PC-3 (cell line): ENCODE results near the gene TMEM11. TPM values are rescaled to one million over a fixed set of nuclear protein-coding genes. Genes with fewer than 3 reads are reported as not detected.

Experiments
- ATAC-seq: fragments of 200-7000 bp; cut with Tn5 transposase; 2 replicates; pipeline ENCODE4 v1.9.1; 2020; ENCODE audit warnings: mild to moderate bottlenecking, moderate library complexity
- BruUV-seq: library from RNA; stranded (reverse); fragments of 400-500 nt; replicated peaks from 2 replicates; lab custom pipeline; 2021; lab: Mats Ljungman, UMichigan
- CTCF ChIA-PET: fragments of 300-600 bp; sonication (Branson Sonifier 250); formaldehyde crosslinking; loops from one replicate; lab custom pipeline; 2022; ENCODE audit warnings: antibody characterized with exemption; lab: Charles Lee
- POLR2A ChIA-PET: fragments of 300-600 bp; sonication (Branson Sonifier 250); formaldehyde crosslinking; loops from one replicate; lab custom pipeline; 2022; ENCODE audit warnings: antibody characterized with exemption; ENCODE audit not compliant: unreplicated experiment; lab: Charles Lee
- DNase-seq: peaks from one replicate; pipeline ENCODE4 v3.0.0-alpha.2; 2015
- H2AFZ ChIP-seq: fragments of 300-600 bp; sonication (generic); 2 replicates; pipeline ENCODE4 v1.6.0; 2016; ENCODE audit warnings: antibody characterized with exemption, low read length
- H3F3A ChIP-seq: fragments of 300-600 bp; sonication (generic); one replicate; pipeline ENCODE4 v1.6.0; 2017; ENCODE audit warnings: antibody characterized with exemption, low read length, control low read depth, mild to moderate bottlenecking; ENCODE audit not compliant: unreplicated experiment
- H3K27ac ChIP-seq: fragments of 300-600 bp; sonication (generic); 2 replicates; pipeline ENCODE4 v1.5.1; 2016; ENCODE audit warnings: mild to moderate bottlenecking, low read length
- H3K27me3 ChIP-seq: fragments of 300-600 bp; sonication (generic); 2 replicates; pipeline ENCODE4 v1.6.1; 2016; ENCODE audit warnings: low read length, mixed read lengths
- H3K36me3 ChIP-seq: fragments of 300-600 bp; sonication (generic); 2 replicates; pipeline ENCODE4 v1.6.1; 2016; ENCODE audit warnings: low read depth, mixed run types, low read length, mixed read lengths
- H3K4me1 ChIP-seq: fragments of 300-600 bp; sonication (generic); 2 replicates; pipeline ENCODE4 v1.5.1; 2016; ENCODE audit warnings: low read length; ENCODE audit not compliant: insufficient read depth
- H3K4me2 ChIP-seq: fragments of 300-600 bp; sonication (generic); 2 replicates; pipeline ENCODE4 v1.6.0; 2016; ENCODE audit warnings: low read length
- H3K4me3 ChIP-seq: fragments of 300-600 bp; sonication (generic); 2 replicates; pipeline ENCODE4 v1.5.1; 2016; ENCODE audit warnings: mild to moderate bottlenecking, low read length, mixed read lengths
- H3K79me2 ChIP-seq: fragments of 300-600 bp; sonication (generic); 2 replicates; pipeline ENCODE4 v1.6.1; 2017; ENCODE audit warnings: low read length, mixed read lengths
- H3K9ac ChIP-seq: fragments of 300-600 bp; sonication (generic); 2 replicates; pipeline ENCODE4 v1.6.0; 2016; ENCODE audit warnings: mild to moderate bottlenecking, low read length
- H3K9me2 ChIP-seq: fragments of 300-600 bp; sonication (generic); replicated peaks from 2 replicates; pipeline ENCODE4 v1.6.1; 2016; ENCODE audit warnings: mixed run types, low read length, mixed read lengths
- H3K9me3 ChIP-seq: fragments of 300-600 bp; sonication (generic); 2 replicates; pipeline ENCODE4 v1.6.1; 2016; ENCODE audit warnings: low read length, mixed read lengths
- H4K20me1 ChIP-seq: fragments of 300-600 bp; sonication (generic); 2 replicates; pipeline ENCODE4 v1.6.1; 2016; ENCODE audit warnings: low read length, mixed read lengths
- EZH2 ChIP-seq: fragments of 300-600 bp; sonication (generic); IDR thresholded peaks from one replicate; pipeline ENCODE4 v1.6.1; 2017; ENCODE audit warnings: antibody characterized with exemption, mild to moderate bottlenecking, low read length; ENCODE audit not compliant: unreplicated experiment
- EZH2phosphoT487 ChIP-seq: fragments of 300-600 bp; sonication (generic); IDR thresholded peaks from 2 replicates; pipeline ENCODE4 v1.6.1; 2018; ENCODE audit warnings: mild to moderate bottlenecking, antibody characterized with exemption, low read length, borderline replicate concordance
- intact Hi-C: fragments of 100-400 bp; cut with micrococcal nuclease; formaldehyde crosslinking; loops from 2 replicates; pipeline ENCODE4 v1.9.0; 2023
- total RNA-seq: library from RNA; depleted of rRNA; stranded (reverse); fragments of >200 nt; gene quantifications from 2 replicates; pipeline ENCODE4 v1.2.3, GENCODE V29; 2014
- TF ChIP-seq, protein P1 (sequence below): fragments of 300-600 bp; sonication (generic); conservative IDR thresholded peaks from 2 replicates; pipeline ENCODE4 v1.5.1; 2017; ENCODE audit warnings: antibody characterized with exemption, low read depth, mild to moderate bottlenecking, low read length

TMEM11 gene
- total RNA-seq, 1 experiment from 2014 or later: 70.8 TPM

DNA sequence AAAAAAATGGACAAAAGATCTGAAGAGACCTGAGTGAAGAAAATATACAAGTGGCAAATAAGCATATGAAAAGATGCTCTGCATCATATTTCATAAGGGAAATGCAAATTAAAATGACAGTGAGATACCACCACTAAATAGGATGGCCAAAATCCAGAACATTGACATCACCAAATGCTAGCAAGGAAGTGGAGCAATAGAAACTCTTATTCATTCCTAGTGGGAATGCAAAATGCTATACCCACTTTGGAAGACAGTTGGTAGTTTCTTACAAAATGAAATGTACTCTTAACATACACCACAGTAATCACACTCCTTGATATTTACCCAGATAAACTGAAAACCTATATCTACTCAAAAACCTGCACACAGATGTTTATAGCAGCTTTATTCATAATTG is 53.6 kb downstream of the TMEM11 start:
- no peaks in the 10 kb centered on the region for H3F3A ChIP-seq
- no peak overlapping the region for H3K9ac ChIP-seq
- H3K4me2 ChIP-seq: no peak overlapping the region
- ChIA-PET CTCF (no interaction called here), POLR2A (interaction anchor here (0.6 kb wide), 1 partner anchor 31 kb away, joined by 3 read pairs; no protein-coding TSS in a partner anchor)
- no peak overlapping the region for H3K27ac ChIP-seq
- TF ChIP-seq EZH2phosphoT487 (no peak), EZH2 (no peak)
- TF ChIP-seq, protein P1, sequence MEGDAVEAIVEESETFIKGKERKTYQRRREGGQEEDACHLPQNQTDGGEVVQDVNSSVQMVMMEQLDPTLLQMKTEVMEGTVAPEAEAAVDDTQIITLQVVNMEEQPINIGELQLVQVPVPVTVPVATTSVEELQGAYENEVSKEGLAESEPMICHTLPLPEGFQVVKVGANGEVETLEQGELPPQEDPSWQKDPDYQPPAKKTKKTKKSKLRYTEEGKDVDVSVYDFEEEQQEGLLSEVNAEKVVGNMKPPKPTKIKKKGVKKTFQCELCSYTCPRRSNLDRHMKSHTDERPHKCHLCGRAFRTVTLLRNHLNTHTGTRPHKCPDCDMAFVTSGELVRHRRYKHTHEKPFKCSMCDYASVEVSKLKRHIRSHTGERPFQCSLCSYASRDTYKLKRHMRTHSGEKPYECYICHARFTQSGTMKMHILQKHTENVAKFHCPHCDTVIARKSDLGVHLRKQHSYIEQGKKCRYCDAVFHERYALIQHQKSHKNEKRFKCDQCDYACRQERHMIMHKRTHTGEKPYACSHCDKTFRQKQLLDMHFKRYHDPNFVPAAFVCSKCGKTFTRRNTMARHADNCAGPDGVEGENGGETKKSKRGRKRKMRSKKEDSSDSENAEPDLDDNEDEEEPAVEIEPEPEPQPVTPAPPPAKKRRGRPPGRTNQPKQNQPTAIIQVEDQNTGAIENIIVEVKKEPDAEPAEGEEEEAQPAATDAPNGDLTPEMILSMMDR: no peak
- no TSS peak for BruUV-seq
- H3K4me1 ChIP-seq: 0 out of 2 replicates have a peak, but pooled peaks cover 6% of the 10 kb centered on the region
- H3K79me2 ChIP-seq: no peaks in the 10 kb centered on the region
- no peaks in the 10 kb centered on the region for H3K9me2 ChIP-seq
- no peak for ATAC-seq
- H3K27me3 ChIP-seq: no peaks in the 10 kb centered on the region
- H3K4me3 ChIP-seq: no peak overlapping the region
- no peaks in the 10 kb centered on the region for H4K20me1 ChIP-seq
- DNase-seq: no peak
- H3K9me3 ChIP-seq: no peaks in the 10 kb centered on the region
- H3K36me3 ChIP-seq: no peaks in the 10 kb centered on the region
- H2AFZ ChIP-seq: no peak overlapping the region
- intact Hi-C loops: no loop called here

DNA sequence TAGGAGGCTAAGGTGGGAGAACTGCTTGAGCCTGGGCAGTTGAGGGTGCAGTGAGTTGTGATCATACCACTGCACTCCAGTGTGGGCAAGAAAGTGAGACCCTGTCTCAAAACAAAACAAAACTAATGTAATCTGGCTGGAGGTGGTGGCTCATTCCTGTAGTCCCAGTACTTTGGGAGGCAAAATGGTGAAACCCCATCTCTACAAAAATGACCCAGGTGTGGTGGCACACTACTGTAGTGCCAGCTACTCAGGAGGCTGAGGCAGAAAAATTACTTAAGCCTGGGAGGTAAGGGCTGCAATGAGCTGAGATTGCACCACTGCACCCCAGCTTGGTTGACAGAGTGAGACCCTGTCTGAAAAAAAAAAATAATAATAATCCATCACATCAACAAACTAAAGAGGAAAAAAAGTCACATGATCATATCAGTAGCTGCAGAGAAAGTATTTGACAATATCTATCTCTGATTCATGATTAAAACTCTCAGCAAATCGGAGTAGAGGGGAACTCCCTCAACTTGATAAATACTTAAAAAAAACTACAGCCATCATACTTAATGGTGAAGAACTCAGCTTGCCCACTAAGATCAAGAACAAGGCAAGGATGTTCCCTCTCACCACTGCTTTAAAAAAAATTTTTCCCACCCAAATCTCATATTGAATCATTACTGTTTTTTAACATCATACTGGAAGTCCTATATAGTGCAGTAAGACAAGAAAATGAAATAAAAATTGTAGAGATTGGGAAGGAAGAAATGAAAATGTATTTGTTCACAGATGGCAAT is 56.2 kb downstream of the TMEM11 start:
- no TSS peak for BruUV-seq
- TF ChIP-seq, protein P1: no peak
- TF ChIP-seq EZH2phosphoT487: no peak
- ATAC-seq: no peak
- Histone ChIP-seq H3K79me2 (no peaks in the 10 kb centered on the region), H3K36me3 (no peaks in the 10 kb centered on the region), H3K4me2 (no peak overlapping the region), H3K9ac (no peak overlapping the region), H3K9me3 (no peaks in the 10 kb centered on the region), H3F3A (no peaks in the 10 kb centered on the region), H3K27me3 (no peaks in the 10 kb centered on the region), H3K27ac (no peak overlapping the region), H3K4me1 (0 out of 2 replicates have a peak, but pooled peaks cover 6% of the 10 kb centered on the region), H2AFZ (no peak overlapping the region), H3K4me3 (no peak overlapping the region), H4K20me1 (no peaks in the 10 kb centered on the region), H3K9me2 (no peaks in the 10 kb centered on the region)
- intact Hi-C loops: no loop called here
- no peak for DNase-seq
- CTCF ChIA-PET: no interaction called here
- POLR2A ChIA-PET: no interaction called here

DNA sequence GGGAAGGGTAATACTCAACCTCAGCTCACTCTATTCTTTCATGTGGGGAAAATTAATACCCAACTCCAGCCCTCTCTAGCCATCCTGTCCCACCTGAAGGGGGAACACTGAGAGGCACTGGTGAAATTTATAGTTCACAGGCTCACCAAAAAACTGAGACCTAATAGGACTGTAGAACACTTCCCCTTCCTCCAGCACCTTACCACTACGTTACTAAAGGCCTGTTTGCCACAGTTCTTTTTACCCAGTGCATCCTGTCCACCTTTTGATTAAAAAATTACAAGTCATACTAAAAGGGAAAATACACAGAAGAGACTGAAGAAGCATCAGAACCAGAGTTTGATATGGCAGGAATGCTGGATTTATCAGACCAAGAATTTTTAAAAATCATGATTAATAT is 61.2 kb downstream of the TMEM11 start:
- Histone ChIP-seq H3K9me3 (no peaks in the 10 kb centered on the region), H3K27me3 (no peaks in the 10 kb centered on the region), H3K36me3 (no peaks in the 10 kb centered on the region), H3K79me2 (no peaks in the 10 kb centered on the region), H3K27ac (no peak overlapping the region), H3K4me1 (no peaks in the 10 kb centered on the region), H2AFZ (no peak overlapping the region), H3K4me2 (no peak overlapping the region), H3K4me3 (no peak overlapping the region), H3K9ac (no peak overlapping the region), H4K20me1 (no peaks in the 10 kb centered on the region), H3F3A (no peaks in the 10 kb centered on the region), H3K9me2 (no peaks in the 10 kb centered on the region)
- ChIA-PET POLR2A (no interaction called here), CTCF (no interaction called here)
- ATAC-seq (no peak), DNase-seq (no peak)
- no TSS peak for BruUV-seq
- intact Hi-C loops: no loop called here
- TF ChIP-seq, protein P1: no peak
- no peak for TF ChIP-seq EZH2
- TF ChIP-seq EZH2phosphoT487: no peak
